Panc1 (cell line): Measurements from ENCODE around the gene OR5AP2. TPM values are rescaled to one million over a fixed set of nuclear protein-coding genes. Genes with fewer than 3 reads are reported as not detected.
A peak's percentile ranks its signal among the peaks of the same experiment; 100 is the strongest.

Source experiments
- ATAC-seq: fragments of 200-7000 bp; cut with Tn5 transposase; 2 replicates; pipeline ENCODE4 v1.9.1; 2020; ENCODE audit warnings: mild to moderate bottlenecking, moderate library complexity
- BruUV-seq: library from RNA; stranded (reverse); fragments of 400-500 nt; replicated peaks from 2 replicates; lab custom pipeline; 2021; lab: Mats Ljungman, UMichigan
- CTCF ChIA-PET: fragments of 300-600 bp; sonication (Branson Sonifier 250); formaldehyde crosslinking; loops from one replicate; lab custom pipeline; 2022; ENCODE audit warnings: antibody characterized with exemption; lab: Charles Lee
- POLR2A ChIA-PET: fragments of 300-600 bp; sonication (Branson Sonifier 250); formaldehyde crosslinking; loops from one replicate; lab custom pipeline; 2022; ENCODE audit warnings: antibody characterized with exemption; lab: Charles Lee
- DNase-seq: peaks from one replicate; pipeline ENCODE4 v3.0.0-alpha.2; 2010; ENCODE audit warnings: low read depth, low spot score
- H3K27ac ChIP-seq: 2 replicates; pipeline ENCODE4 v1.5.1; 2011; ENCODE audit warnings: mild to moderate bottlenecking, low read length, inconsistent platforms
- H3K27me3 ChIP-seq: fragments of 200-500 bp; sonication (Bioruptor generic); 2 replicates; pipeline ENCODE4 v1.6.0; 2014; ENCODE audit warnings: low read length, inconsistent platforms; ENCODE audit not compliant: control insufficient read depth, insufficient read depth
- H3K36me3 ChIP-seq: fragments of 200-500 bp; sonication (Bioruptor generic); 2 replicates; pipeline ENCODE4 v1.5.1; 2014; ENCODE audit warnings: inconsistent platforms, mild to moderate bottlenecking, low read length, moderate library complexity; ENCODE audit not compliant: control insufficient read depth, insufficient read depth
- H3K4me1 ChIP-seq: 2 replicates; pipeline ENCODE4 v1.5.1; 2011; ENCODE audit warnings: inconsistent platforms, mild to moderate bottlenecking, low read length, moderate library complexity; ENCODE audit not compliant: control insufficient read depth, insufficient read depth
- H3K4me3 ChIP-seq, 2 experiments: 2 replicates each; pipeline ENCODE4 v1.5.1; 2011 to 2012; ENCODE audit warnings: low read depth in 2 of 2, low read length in 2 of 2, mild to moderate bottlenecking in 2 of 2, inconsistent platforms in 1 of 2, moderate library complexity in 1 of 2
- H3K9me3 ChIP-seq: fragments of 200-500 bp; sonication (Bioruptor generic); 2 replicates; pipeline ENCODE4 v1.5.1; 2014; ENCODE audit warnings: low read depth, mild to moderate bottlenecking, inconsistent platforms, low read length, moderate library complexity; ENCODE audit not compliant: control insufficient read depth, insufficient read depth
- CTCF ChIP-seq: fragments of 450-650 bp; IDR thresholded peaks from 2 replicates; pipeline ENCODE4 v1.5.1; 2017; ENCODE audit warnings: mild to moderate bottlenecking
- POLR2AphosphoS5 ChIP-seq: IDR thresholded peaks from 2 replicates; pipeline ENCODE4 v1.6.1; 2012; ENCODE audit warnings: mild to moderate bottlenecking, low read depth, low read length, moderate library complexity
- REST ChIP-seq, 2 experiments: IDR thresholded peaks; 2 replicates each; pipeline ENCODE4 v1.6.1; 2011 to 2012; ENCODE audit warnings: low read depth in 2 of 2, control low read depth in 1 of 2, low read length in 1 of 2, mild to moderate bottlenecking in 1 of 2, moderate library complexity in 1 of 2; ENCODE audit not compliant: insufficient read depth in 1 of 2
- SIN3A ChIP-seq: IDR thresholded peaks from 2 replicates; pipeline ENCODE4 v1.6.1; 2012; ENCODE audit warnings: low read depth, mild to moderate bottlenecking, low read length, moderate library complexity, borderline replicate concordance; ENCODE audit not compliant: insufficient read depth
- TCF7L2 ChIP-seq: IDR thresholded peaks from 2 replicates; pipeline ENCODE4 v1.6.1; 2011; ENCODE audit warnings: mild to moderate bottlenecking, low read depth, low read length, inconsistent platforms
- in situ Hi-C: cut with HindIII; loops from 2 replicates; pipeline ENCODE4 v1.10.0; 2016; ENCODE audit warnings: low sequenced_read_pairs, low pct_unique_long_range_greater_than_20kb
- intact Hi-C: fragments of 100-400 bp; cut with micrococcal nuclease; formaldehyde crosslinking; loops from one replicate; pipeline ENCODE4 v1.10.0; 2022; ENCODE audit not compliant: unreplicated experiment
- total RNA-seq: library from RNA; stranded (reverse); gene quantifications from one replicate; pipeline ENCODE4 v1.2.1, GENCODE V29; 2021; ENCODE audit not compliant: unreplicated experiment

Gene OR5AP2
- total RNA-seq, 1 experiment from 2014 or later: not detected

DNA sequence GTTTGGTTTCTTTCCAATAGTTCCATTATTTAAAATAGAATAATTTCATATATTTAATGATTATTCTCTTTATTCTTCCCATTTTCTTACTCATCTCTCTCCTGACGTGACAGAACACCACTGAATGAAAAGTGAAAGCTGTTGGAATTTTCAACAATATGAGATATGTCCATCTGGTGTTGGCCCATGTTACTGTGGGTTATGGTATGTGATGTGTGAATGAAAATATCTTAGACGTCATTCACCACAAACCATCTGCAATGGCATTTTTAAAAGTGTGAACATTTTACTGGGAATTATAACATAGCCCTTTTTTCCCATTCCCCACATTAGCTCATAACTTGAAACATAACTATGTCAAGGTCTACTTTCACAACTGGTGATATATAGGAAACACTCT lies 16.3 kb downstream of the OR5AP2 start:
- in situ Hi-C loops: no loop called here

DNA sequence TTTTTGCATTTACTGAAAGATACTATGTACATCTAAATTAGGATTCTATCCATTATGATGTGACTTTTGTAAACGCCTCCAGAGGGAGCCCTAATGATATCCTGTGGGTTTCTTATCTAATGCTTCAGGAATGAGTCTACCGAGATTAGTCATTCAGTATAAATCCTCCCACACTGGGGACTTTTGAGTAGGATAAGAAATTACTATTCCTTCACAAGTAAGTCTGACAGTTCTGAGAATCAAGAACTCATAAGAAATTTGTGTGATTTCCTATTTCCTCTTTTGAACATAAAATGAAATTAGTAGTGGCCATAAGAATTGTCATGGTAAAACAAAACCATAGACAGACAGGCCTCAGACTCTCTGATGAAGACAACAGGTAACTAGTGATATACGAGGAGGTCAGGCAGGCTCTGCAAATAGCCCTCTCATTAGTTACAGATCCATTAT lies 17.6 kb downstream of the OR5AP2 start:
- intact Hi-C loops (loop anchor here (5.0 kb wide), 1 partner anchor 158 kb away; no protein-coding TSS in a partner anchor), in situ Hi-C loops (no loop called here)
- H3K27ac ChIP-seq: no peak overlapping the region
- CTCF ChIA-PET: no interaction called here
- no peak overlapping the region for H3K4me3 ChIP-seq
- no peaks in the 10 kb centered on the region for H3K36me3 ChIP-seq
- H3K9me3 ChIP-seq: no peaks in the 10 kb centered on the region
- ATAC-seq (peak; percentile 69), DNase-seq (peak; percentile 27)
- POLR2A ChIA-PET: no interaction called here
- no peaks in the 10 kb centered on the region for H3K4me1 ChIP-seq
- BruUV-seq: no TSS peak
- no peaks in the 10 kb centered on the region for H3K27me3 ChIP-seq
- peak; percentile 45; the same call in 1 of the 2 replicates for TF ChIP-seq CTCF
- TF ChIP-seq REST (IDR thresholded peaks at IDR 0.05; ENCODE audit: insufficient read depth in 1 of 2, low read depth in 2 of 2, low read length in 1 of 2): no peak

More for the DNA sequence above, 16.3 kb downstream of the OR5AP2 start:
- intact Hi-C loops: no loop called here
- Histone ChIP-seq H3K27ac (no peak overlapping the region), H3K27me3 (no peaks in the 10 kb centered on the region), H3K9me3 (no peaks in the 10 kb centered on the region), H3K36me3 (no peaks in the 10 kb centered on the region), H3K4me3 (no peak overlapping the region), H3K4me1 (no peaks in the 10 kb centered on the region)
- CTCF ChIA-PET: no interaction called here
- DNase-seq: no peak
- no TSS peak for BruUV-seq
- ATAC-seq: no peak
- POLR2A ChIA-PET: no interaction called here
- no peak for TF ChIP-seq SIN3A
- no peak for TF ChIP-seq POLR2AphosphoS5
- no peak for TF ChIP-seq CTCF
- no peak for TF ChIP-seq TCF7L2
- no peak for TF ChIP-seq REST (IDR thresholded peaks at IDR 0.05; ENCODE audit: insufficient read depth in 1 of 2, low read depth in 2 of 2, low read length in 1 of 2)
